ENCODE data around the gene SPESP1. TPM values are rescaled to one million over a fixed set of nuclear protein-coding genes. Genes with fewer than 3 reads are reported as not detected.

The SPESP1 gene
- total and polyA plus RNA-seq, 9 donors = 1.5 to 12.1 (median 3.1) TPM

- no peak for TF ChIP-seq EP300 (IDR thresholded peaks at IDR 0.05)
- TF ChIP-seq, protein P1, sequence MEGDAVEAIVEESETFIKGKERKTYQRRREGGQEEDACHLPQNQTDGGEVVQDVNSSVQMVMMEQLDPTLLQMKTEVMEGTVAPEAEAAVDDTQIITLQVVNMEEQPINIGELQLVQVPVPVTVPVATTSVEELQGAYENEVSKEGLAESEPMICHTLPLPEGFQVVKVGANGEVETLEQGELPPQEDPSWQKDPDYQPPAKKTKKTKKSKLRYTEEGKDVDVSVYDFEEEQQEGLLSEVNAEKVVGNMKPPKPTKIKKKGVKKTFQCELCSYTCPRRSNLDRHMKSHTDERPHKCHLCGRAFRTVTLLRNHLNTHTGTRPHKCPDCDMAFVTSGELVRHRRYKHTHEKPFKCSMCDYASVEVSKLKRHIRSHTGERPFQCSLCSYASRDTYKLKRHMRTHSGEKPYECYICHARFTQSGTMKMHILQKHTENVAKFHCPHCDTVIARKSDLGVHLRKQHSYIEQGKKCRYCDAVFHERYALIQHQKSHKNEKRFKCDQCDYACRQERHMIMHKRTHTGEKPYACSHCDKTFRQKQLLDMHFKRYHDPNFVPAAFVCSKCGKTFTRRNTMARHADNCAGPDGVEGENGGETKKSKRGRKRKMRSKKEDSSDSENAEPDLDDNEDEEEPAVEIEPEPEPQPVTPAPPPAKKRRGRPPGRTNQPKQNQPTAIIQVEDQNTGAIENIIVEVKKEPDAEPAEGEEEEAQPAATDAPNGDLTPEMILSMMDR (IDR thresholded peaks at IDR 0.05) = no peak
- intact Hi-C loops (cut with DNase I) = no loop called here
- Histone ChIP-seq H3K4me1 (ENCODE audit: insufficient read depth) (no peaks in the 10 kb centered on the region), H3K4me3 (no peak overlapping the region), H3K36me3 (no peaks in the 10 kb centered on the region), H3K27me3 (no peaks in the 10 kb centered on the region), H3K27ac (no peak overlapping the region), H3K9me3 (no peaks in the 10 kb centered on the region)
- no peak for DNase-seq
- WGBS, 3 donors = 68 to 81% (median 73%) methylated on average over 5 of the region's 5 CpGs
Observed at GRCh38 chr15:68990992-68991500, 60.7 kb downstream of the SPESP1 start.

DNA sequence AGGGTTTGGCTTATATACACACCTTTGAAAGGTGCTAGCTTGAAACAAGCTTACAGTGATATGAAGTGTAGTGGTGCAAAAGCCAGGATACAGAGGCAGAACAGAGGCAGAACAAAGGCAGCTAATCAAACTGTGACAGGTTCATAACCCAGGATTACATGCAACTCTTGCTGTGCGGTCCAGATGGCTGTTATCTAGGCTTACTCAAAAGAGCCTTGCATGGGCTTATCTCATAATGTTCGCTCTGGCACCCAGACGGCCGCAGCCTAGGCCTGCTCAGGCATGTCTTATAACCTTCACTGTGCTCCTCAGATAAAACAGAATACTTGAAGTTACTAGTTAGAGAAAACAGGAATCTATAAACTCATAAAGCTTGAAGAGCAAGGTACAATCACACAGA lies 61.4 kb downstream of the SPESP1 start:
- no peaks in the 10 kb centered on the region for H3K27me3 ChIP-seq
- intact Hi-C loops (cut with DNase I) = no loop called here
- H3K4me3 ChIP-seq = no peak overlapping the region
- H3K4me1 ChIP-seq (ENCODE audit: insufficient read depth) = no peaks in the 10 kb centered on the region
- 8 to 35% (median 15%) methylated on average over 4 of the region's 4 CpGs for WGBS, 3 donors
- no peaks in the 10 kb centered on the region for H3K36me3 ChIP-seq
- TF ChIP-seq POLR2A (IDR thresholded peaks at IDR 0.05) (no peak), EP300 (IDR thresholded peaks at IDR 0.05) (no peak)
- TF ChIP-seq, protein P1 (IDR thresholded peaks at IDR 0.05) = no peak
- H3K27ac ChIP-seq = no peak overlapping the region
- no peaks in the 10 kb centered on the region for H3K9me3 ChIP-seq
- DNase-seq = peak in 3 of 5 donors; percentile 23 to 67 (median 62)

GRCh38 chr15:68992696-68993095 lies 62.4 kb downstream of the SPESP1 start:
- DNase-seq = no peak
- TF ChIP-seq, protein P1 (IDR thresholded peaks at IDR 0.05) = no peak
- no peak for TF ChIP-seq POLR2A (IDR thresholded peaks at IDR 0.05)
- no peaks in the 10 kb centered on the region for H3K9me3 ChIP-seq

DNA sequence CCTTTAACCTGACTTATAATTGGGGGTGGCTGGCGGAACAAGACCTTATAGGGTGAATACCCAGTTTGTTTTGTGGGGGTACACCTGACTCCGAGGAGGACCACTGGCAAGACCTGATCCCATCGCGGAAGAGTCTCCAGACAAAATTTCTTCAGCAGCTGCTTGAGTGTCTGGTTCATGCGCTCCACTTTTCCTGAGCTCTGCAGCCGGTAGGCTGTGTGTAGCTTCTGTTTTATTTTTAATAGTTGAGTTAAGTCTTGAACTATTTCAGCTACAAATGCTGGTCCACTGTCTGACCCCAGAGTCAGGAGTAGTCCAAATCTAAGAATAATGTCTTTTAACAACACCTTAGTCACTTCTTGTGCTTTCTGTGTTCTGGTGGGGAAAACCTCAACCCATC lies 63.0 kb downstream of the SPESP1 start:
- no peaks in the 10 kb centered on the region for H3K9me3 ChIP-seq
- no peaks in the 10 kb centered on the region for H3K36me3 ChIP-seq
- no peaks in the 10 kb centered on the region for H3K4me1 ChIP-seq (ENCODE audit: insufficient read depth)
- TF ChIP-seq, protein P1 (IDR thresholded peaks at IDR 0.05) = no peak
- no peak for TF ChIP-seq EP300 (IDR thresholded peaks at IDR 0.05)
- TF ChIP-seq POLR2A (IDR thresholded peaks at IDR 0.05) = no peak
- H3K4me3 ChIP-seq = no peak overlapping the region
- no peaks in the 10 kb centered on the region for H3K27me3 ChIP-seq
- DNase-seq = no peak
- 85 to 87% (median 86%) methylated on average over 6 of the region's 6 CpGs for WGBS, 3 donors
- no peak overlapping the region for H3K27ac ChIP-seq
- intact Hi-C loops (cut with DNase I) = no loop called here

More at GRCh38 chr15:68992696-68993095, 62.4 kb downstream of the SPESP1 start:
- Histone ChIP-seq H3K4me1 (ENCODE audit: insufficient read depth) (no peaks in the 10 kb centered on the region), H3K27me3 (no peaks in the 10 kb centered on the region), H3K27ac (no peak overlapping the region), H3K36me3 (no peaks in the 10 kb centered on the region), H3K4me3 (no peak overlapping the region)
- intact Hi-C loops (cut with DNase I) = no loop called here
- 93 to 95% (median 95%) methylated on average over 6 of the region's 6 CpGs for WGBS, 3 donors

Measured in ovary (tissue), 9 donors.